CD1c-positive myeloid dendritic cell (primary cell): ENCODE results near the gene XPO6.

Source experiments
- DNase-seq: peaks from one replicate; pipeline ENCODE4 v3.0.0-alpha.2; 2016; ENCODE audit errors: extremely low spot score

XPO6 gene

DNA sequence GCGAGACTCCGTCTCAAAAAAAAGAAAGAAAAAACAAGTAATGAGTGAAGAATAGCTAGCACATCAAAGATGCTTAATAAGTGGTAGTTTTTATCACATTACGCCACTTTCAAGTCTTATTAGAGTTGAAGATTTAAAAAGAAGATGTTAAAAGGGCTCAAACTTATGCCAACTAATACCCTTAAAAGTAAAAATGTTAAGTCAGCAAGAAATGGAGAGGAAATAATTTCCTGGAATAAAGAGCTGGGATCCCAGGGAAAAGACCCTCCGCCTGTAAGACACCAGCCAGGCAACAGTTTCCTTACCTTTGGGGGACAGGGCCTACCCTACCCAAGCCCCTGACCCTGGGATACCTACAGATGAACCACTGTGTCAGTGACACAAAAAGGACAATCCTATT lies 3.6 kb downstream of the XPO6 start:
- DNase-seq, result no peak

DNA sequence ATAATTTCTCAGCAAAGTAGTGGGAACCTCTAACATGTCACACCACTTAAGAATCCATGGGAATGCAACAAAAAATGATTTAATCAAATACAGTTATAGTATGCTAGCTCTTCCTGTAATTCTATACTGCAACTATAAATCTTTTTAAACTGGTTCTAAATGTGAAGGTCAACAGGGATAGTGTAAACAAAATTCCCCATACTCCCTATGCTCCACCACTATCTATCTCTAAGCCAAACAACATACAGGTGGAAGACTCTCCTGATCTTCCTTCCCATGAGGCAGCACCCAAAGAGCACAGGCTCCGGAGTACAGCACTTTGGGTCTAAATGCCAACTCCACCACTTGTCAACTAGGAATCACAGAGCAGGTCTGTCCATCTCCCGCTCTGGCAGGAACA lies 4.4 kb downstream of the XPO6 start:
- DNase-seq, result no peak

DNA sequence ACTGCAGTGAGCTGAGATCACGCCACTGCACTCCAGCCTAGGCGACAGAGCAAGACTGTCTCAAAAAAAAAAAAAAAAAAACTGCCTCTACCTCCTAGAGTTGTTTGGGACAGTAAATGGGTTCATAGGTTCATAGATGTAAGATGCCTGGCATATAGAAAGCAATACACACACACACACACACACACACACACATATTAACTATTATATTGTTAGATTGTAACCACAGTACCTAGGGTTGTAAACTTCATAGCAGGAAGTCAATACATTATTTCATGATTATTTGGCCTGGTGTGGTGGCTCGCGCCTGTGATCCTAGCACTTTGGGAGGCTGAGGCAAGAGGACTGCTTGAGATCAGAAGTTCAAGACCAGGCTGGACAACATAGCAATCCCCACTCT lies 5.8 kb downstream of the XPO6 start:
- no peak for DNase-seq

DNA sequence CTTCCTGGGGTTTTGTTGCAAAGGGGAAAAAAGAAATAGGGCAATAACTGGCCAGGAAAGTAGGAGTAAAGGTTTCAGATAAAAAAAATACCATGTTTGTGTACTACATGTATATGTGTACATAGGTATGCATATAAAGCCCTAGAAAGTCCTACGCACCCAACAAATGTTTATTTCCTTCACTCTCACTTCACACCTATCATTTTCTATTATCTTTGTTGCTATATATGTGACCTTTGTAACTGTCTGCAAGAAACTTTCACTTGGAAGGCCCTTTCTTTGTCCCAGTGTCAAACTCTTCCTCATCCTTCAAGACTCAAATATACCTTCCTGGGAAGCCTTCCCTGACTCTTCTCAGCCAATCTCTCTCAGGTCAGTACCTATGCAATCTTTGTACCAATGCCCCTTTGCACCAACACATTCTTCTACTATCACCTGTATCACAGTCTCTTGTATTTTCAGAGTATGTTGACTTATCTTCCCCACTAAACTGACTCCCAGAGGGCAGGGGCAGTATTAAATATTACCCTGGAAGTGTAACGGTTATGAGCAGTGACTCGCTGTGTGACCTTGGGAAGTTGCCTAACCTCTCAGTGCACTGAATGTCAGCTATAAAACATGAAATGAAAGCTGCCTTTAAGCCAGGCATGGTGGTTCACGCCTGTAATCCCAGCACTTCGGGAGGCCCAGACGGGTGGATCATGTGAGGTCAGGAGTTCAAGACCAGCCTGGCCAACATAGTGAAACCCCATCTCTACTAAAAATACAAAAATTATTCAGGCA lies 6.5 kb downstream of the XPO6 start:
- no peak for DNase-seq

DNA sequence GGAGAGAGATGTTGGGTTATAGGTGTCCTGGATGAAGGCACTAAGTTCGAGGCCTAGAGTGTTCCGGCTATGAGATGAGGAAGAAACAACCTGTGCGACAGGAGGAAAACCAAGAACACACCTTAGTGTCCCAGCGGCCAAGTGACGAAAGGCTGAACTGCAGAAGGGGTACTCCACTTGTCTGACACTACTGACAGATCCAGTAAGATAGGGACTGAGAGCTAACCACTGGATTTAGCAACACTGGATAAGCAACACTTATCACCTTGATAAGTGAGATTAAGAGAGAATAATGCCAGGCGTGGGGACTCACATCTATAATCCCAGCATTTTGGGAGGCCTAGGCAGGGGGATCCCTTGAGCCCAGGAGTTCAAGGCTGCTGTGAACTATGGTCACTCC lies 7.1 kb downstream of the XPO6 start:
- DNase-seq, result no peak

DNA sequence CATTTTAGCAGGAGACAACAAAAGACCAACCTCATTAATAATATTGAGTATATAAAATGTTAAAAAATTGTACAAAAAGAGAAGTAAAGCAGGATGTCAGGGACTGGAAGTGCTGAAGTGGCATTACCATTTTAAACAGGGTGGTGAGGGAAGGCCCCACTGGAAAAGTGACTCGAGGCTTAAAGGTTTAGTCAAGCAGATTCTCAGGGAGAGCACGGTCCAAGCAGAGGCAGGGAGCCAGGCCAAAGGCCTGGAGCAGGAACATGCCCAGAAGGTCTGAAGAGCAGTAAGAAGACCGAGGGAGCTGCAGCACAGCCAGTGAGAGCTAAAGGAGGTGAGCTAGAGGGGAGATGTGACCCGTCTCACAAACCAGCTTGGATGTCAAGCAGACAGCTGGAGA lies 7.6 kb downstream of the XPO6 start:
- DNase-seq, result no peak

DNA sequence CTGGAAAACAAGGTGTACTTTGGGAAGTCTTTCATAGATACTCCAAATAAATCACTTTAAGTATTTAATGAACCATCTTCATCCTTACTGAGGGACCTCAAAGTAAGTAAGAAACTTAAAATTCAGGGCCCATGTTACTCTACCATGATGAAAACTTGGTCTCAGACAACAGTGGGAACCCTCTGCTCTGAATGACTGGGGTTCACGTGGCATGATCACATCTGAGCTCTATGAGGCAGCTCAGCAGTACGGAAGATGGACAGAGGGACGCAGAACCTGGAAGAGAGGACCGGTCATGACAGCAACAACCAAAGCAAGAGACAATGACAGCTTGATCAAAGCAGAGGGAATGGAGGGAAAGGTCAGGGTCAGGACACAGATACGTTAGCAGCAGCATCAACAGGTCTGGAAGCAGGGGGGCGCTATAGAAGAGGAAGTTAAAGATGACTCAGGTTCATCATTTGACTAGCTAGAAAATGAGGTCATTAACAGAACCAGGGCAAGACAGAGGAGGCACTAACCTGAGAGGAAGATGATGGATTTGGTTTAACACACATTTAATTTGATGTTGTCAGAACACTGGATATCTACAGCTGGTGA lies 9.5 kb downstream of the XPO6 start:
- peak; percentile 77 for DNase-seq

DNA sequence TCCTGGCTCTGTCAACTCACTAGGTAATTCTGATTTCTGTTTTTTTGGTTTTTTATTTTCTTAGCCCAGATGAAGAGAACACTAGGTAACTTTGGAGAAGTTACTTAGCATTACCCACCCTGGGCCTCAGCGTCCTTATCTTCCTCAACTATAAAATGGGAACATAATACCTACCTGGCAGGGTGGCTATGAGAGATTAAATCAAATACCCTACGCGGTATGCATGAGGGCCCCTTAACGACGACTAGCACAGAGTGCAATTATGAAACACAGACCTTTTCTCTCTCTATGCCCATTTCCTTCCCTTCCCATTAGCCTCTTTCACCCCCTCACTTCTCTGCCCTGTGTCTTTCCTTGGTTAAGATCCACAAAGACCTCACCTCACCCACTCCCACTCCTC lies 11.1 kb downstream of the XPO6 start:
- no peak for DNase-seq

DNA sequence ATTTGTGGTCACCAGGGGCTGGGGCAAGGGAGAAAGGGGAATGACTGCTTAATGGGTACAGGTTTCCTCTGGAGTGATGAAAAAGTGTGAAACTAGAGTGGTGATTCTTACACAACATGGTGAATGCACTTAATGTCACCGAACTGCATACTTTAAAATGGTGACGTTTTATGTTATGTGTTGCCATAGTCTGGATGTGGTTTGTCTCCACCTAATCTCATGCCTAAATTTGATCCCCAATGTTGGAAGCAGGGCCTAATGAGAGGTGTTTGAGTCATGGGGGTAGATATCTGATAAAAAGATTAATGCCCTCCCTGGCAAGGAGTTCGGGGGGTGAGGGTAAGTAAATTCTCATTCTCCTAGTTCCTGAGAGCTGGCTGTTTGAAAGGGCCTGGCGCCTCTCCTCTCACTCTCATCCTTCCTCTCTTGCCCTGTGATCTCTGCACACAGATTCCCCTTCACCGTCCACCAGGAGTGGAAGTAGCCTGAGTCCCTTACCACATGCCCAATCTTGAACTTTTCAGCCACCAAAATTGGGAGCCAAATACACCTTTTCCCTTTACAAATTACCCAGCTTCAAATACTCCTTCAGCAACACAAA lies 15.3 kb downstream of the XPO6 start:
- DNase-seq, result no peak

DNA sequence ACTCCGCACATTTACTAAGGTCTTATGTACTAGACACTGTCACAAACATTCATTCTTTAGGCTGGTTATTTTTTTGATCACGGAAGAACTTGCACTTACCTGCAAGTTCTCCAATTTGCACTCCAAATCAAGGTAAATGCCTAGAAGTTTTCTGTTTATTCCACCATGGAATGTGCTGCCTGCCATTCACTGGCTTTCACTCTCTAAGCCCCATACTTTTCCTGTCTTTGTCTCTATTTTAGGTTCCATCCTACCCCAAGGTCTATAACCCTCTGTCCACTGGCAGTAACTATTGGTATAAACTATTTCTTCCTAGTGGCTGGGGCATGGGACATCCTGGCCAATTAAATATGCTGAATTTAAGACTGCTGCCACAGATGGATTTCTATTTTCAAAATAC lies 15.9 kb downstream of the XPO6 start:
- no peak for DNase-seq

DNA sequence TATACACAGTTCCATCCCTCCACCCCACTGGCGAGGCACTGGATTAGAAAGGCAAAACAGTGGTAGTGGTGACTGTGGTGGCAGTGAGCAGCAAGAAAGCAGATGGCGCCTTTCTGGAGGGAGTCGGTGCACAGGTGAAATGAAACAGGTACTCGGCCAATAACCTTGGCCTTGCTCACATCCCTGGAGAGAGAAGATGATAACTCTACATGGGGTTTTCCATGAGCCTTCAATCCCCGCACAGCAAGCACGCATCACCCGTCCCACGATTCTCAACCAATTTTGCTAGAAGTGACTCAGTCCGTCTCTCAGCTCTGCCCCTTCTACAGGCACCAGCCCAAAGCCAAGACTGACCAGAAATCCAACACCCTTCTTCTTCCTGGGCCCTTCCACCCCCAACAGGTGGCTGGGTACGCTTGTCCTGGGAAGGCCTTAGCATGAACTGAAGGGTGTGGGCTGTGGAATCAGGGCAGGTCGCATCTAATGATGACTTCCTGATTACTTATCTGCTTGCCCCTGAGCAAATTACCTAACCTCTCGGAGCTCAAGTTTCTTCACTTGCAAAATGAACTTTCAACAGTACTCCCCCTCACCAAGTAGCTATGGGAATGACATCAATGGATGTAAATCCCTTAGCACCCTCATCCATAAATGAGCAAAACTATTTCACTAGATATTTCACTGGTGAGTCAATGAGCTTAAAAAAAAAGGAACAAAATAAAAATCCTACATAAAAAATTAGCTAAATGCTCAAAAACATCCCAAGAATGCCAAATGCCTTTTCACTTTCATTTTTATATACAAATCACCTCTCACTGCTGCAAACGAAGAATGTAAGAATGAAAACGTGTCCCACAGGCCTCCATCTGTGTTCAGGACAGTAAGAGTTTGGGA lies 18.0 kb downstream of the XPO6 start:
- peak; percentile 46 for DNase-seq

DNA sequence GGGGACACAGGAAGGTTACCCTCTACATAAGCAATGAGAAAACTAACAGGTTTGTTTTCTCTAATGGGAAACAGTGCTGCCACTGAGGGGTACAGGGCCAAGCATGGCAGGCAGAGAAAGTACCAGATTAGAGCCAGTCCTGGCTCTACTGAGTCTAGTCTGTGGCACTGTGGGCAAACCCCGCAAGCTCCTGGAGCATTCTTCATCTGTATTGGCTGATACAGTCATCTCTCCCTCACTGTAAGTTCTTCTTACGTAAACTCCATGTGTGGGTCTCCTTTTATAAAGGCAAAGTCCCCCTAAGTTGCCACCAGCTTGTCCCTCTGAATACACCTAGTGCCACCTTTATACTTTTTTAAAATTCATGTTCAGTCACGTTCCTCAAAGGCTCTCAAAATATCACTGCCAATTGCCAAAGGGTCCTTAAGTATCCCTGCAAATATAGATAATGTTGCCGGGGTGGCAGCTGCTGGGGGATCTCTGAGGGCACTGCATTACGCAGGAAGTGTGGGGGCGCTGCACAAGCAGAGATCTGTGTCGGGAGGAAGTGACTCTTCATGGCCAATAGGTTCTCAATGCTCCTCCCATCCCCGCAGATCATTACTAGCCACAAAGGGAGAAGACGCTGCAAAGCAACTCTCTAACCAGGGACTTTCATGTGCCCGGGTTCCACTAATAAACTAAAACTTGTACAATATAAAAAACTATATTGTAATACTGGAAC lies 18.8 kb downstream of the XPO6 start:
- peak; percentile 80 for DNase-seq

DNA sequence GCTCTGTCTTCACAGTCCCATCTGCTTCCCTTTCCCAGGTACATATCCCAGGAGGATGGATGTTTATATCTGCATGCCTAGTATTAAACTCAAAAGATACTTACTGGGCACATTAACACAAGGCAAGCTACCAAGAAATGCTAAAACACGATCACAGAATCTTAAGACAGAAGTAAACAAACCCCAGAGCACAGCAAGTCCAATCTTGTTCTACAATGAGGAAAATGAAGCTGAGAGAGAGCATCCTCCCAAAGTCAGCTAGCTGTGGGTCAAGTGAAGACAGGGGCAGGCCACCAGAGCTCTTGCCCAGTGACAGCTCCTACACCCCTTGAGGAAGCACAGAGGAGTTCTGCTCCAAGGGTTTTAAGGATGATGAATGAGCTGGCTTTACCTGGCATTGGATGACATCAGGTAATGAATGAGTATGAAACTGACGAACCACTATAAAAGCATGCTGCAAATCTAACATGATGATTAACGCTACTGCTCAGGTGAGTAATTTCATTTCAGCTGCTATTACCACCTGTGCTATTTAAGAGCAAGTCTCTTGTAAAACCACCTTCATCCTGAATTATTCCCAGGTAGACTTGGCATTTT lies 20.3 kb downstream of the XPO6 start:
- DNase-seq, result no peak

DNA sequence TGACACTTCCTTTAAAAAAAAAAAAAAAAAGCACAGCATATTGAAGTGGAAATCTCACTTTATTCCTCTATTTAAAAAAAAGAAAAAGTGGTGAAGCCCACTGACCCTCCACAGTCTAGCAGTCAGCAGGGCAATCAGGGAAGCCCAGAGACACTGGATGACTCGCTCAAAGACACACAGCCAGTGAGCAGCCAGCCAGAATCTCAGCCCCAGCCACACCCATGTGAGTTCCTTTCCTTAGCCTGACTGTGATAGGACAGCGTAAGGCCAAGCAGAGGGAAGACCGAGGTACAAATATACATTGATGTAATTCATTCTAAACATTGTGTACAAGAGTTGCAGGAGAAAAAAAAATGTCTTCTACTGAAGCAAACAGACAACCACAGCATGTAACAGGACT lies 22.5 kb downstream of the XPO6 start:
- peak; percentile 66 for DNase-seq

DNA sequence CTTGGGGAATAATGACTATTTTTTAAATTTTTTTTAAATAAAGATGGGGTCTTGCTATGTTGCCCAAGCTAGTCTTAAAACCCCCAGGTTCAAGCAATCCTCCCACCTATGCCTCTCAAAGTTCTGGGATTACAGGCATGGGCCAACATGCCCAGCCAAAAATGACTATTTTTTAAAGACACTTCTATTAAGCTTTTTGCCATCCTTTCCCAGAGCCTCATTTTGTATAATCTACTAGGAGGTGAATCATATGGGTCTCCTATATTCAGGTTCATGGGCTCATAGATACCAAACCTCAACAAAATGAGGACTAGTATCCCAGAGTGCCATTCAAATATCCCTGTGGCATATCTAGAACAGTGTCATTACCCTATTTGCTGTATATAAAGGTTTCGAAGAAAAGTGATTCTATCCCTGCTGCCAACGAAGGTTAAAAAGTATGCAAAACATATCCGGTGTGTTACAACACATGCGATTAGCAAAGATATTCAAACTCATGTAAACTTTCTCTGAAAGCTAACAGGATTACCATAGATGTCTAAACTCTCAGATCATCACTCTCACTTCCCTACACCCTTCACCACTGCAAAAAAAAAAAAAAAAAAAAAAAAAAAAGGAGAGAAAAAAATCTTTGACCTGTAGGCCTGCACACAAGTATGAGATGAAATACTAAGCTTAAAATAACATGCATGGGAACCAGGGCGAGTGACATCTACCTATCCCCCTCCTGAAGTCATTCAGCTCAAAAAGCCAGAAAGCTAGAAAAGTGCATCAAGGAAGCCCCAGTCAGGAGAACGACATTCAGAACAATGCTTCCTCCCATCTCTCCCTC lies 23.5 kb downstream of the XPO6 start:
- peak; percentile 85 for DNase-seq

DNA sequence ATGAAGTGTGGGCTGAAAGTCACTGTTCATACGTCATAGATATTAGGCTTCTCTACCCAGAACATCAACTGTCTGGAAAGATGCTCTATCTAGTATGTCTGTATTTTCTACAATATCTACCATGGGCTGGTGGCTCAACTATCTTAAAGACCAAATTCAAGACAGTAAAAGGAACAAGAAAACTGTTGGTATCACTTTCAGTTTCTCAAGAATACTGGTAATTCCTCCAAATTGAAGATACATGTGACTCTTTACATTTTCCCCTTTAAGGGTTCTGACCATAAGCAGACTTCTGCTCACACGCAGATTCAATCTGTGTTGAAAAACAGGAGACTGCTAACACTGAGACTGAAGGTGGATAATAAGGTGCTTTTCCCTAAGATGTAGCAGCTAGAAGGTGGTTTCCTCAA lies 24.2 kb downstream of the XPO6 start:
- DNase-seq, result peak; percentile 79

DNA sequence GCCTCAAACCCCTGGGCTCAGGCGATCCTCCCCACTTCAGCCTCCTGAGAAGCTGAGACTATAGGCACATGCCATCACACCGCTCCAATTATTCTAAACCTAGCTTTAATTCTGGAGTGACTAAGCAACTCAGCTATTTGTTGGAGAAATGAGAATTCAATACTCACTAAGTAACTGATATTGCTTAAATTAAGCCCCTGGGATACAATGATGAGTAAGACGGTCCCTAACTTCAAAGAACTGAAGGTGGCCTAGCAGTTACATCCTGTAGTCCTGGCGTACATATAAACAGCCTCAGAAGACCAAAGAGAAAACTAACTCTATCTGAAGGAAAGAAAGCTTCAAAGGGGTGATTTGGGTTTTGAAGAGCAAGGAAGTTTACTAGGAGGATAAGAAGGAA lies 25.0 kb downstream of the XPO6 start:
- peak; percentile 20 for DNase-seq

DNA sequence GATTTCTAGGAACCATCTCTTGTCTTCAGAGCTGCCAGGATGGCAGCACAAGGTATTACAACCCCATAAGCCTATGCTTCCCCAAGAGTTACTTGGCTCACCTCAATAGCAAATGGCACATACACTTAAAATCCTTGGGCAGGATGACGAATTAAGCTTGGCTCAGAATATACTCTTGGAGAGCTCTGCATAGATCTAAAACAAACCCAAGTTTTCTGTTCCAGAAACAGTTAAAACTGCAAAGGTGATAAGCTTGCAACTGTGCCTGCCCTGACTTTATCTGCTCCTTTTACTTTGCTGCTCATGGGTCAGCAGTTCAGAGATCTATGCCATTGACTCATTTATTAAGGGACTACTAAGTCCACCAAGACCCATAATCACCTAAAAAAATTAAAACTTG lies 26.1 kb downstream of the XPO6 start:
- DNase-seq, result no peak

DNA sequence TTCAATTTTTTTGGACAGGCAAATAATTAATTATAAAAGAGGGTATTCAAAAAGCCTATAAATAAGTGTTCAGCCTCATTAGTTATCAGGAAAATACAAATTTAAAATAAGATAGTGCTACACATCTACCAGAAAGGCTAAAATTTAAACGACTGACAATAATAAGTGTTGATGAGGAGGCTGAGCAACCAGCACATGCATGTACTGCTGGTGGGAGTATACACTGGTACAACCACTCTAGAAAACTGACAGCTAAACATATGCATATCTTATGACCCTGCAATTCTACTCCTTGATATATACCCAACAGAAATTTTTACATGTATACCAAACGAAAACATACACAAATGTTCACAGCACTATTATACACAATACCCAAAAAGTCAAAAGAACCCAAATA lies 27.1 kb downstream of the XPO6 start:
- DNase-seq, result no peak

DNA sequence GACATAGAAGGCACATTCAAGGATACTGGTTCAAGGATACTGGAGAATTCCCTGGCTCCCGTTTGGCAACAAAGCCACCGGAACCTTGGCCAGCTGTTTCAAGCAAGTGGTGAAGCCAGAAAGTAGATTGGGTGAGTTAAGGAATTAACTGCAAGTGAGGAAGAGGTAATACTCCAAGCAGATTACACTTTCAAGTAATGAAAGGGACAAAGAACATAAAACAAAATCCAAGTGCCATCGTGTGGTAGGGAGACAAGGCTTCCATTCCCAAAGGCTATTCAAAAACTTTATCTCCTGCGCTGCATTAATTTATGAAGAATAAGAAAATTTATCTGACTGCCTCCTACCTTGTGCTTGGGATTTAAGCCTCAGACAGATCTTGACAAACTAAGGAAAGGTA lies 27.8 kb downstream of the XPO6 start:
- DNase-seq, result no peak
